ENCODE data around the gene GPD2.

The GPD2 gene

DNA sequence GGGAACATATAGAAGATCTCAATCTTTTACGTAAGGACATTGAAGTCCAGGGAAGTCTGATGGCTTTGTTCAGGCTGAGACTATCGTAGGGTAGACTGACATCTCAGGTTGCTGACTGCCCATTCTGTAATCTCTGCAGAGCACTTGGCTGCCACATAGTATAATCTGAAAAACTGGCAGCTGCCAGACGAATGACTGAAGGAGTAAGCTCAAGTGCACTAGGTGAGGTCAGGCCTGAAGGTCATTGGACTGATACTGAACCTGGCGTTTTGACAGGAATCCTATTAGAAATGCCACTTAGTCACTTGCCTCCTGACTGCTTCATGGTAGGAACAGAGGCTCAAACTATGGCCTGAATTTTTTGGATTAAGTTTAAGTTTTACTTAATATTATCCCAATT is 23.5 kb downstream of the GPD2 start:
- no peak for DNase-seq
- H3K36me3 ChIP-seq: no peaks in the 10 kb centered on the region
- H3K27ac ChIP-seq: no peak overlapping the region
- no peaks in the 10 kb centered on the region for H3K27me3 ChIP-seq (ENCODE audit: insufficient read depth, low read depth, severe bottlenecking)
- no peak overlapping the region for H3K4me3 ChIP-seq (ENCODE audit: low read depth, low read length)
- no peaks in the 10 kb centered on the region for H3K9me3 ChIP-seq (ENCODE audit: severe bottlenecking)
- TF ChIP-seq, protein P1, sequence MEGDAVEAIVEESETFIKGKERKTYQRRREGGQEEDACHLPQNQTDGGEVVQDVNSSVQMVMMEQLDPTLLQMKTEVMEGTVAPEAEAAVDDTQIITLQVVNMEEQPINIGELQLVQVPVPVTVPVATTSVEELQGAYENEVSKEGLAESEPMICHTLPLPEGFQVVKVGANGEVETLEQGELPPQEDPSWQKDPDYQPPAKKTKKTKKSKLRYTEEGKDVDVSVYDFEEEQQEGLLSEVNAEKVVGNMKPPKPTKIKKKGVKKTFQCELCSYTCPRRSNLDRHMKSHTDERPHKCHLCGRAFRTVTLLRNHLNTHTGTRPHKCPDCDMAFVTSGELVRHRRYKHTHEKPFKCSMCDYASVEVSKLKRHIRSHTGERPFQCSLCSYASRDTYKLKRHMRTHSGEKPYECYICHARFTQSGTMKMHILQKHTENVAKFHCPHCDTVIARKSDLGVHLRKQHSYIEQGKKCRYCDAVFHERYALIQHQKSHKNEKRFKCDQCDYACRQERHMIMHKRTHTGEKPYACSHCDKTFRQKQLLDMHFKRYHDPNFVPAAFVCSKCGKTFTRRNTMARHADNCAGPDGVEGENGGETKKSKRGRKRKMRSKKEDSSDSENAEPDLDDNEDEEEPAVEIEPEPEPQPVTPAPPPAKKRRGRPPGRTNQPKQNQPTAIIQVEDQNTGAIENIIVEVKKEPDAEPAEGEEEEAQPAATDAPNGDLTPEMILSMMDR (IDR thresholded peaks at IDR 0.05; ENCODE audit: low read depth, low read length): no peak

DNA sequence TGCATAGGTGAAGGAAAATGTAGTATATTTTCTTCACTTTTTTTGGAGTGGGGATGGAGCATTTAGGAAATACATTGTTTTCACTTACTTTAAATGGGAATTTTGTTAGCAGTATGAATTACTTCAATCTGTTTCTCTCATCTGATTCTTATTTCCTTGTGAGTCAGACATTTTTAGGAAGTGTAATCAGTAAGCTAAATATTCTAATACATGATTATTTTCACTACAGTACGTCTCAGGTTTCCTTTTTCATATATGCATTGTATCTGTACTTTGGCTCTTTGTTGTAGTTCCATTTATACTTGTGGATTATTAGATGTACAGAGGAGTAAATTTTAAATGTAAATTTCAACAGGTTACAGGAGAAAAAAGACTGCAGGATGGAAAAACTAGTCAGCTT is 27.9 kb downstream of the GPD2 start:
- H3K4me3 ChIP-seq (ENCODE audit: low read depth, low read length): no peak overlapping the region
- no peak overlapping the region for H3K27ac ChIP-seq
- H3K27me3 ChIP-seq (ENCODE audit: insufficient read depth, low read depth, severe bottlenecking): no peaks in the 10 kb centered on the region
- TF ChIP-seq, protein P1 (IDR thresholded peaks at IDR 0.05; ENCODE audit: low read depth, low read length): no peak
- no peak for DNase-seq
- H3K9me3 ChIP-seq (ENCODE audit: severe bottlenecking): no peaks in the 10 kb centered on the region
- no peaks in the 10 kb centered on the region for H3K36me3 ChIP-seq

DNA sequence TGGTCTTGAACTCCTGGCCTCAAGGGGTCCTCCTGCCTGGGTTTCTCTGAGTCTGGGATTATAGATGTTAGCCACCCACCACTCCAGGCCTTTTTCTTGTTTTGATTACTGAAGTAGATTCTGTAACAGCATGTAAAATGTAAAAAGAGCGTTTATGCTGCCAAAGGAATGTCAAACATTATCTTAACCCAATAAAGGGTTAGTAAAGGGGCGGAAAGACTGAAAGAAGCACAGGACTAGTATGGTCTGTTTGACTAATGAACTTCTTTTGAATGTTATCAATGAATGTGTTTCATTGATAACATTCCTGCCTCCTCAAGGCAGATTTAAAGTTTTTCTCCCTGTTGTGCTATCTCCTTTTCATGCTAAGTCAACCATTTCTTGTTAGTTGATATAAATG is 29.4 kb downstream of the GPD2 start:
- Histone ChIP-seq H3K36me3 (no peaks in the 10 kb centered on the region), H3K9me3 (ENCODE audit: severe bottlenecking) (no peaks in the 10 kb centered on the region), H3K27ac (no peak overlapping the region), H3K27me3 (ENCODE audit: insufficient read depth, low read depth, severe bottlenecking) (no peaks in the 10 kb centered on the region), H3K4me3 (ENCODE audit: low read depth, low read length) (no peak overlapping the region)
- TF ChIP-seq, protein P1 (IDR thresholded peaks at IDR 0.05; ENCODE audit: low read depth, low read length): no peak
- no peak for DNase-seq

DNA sequence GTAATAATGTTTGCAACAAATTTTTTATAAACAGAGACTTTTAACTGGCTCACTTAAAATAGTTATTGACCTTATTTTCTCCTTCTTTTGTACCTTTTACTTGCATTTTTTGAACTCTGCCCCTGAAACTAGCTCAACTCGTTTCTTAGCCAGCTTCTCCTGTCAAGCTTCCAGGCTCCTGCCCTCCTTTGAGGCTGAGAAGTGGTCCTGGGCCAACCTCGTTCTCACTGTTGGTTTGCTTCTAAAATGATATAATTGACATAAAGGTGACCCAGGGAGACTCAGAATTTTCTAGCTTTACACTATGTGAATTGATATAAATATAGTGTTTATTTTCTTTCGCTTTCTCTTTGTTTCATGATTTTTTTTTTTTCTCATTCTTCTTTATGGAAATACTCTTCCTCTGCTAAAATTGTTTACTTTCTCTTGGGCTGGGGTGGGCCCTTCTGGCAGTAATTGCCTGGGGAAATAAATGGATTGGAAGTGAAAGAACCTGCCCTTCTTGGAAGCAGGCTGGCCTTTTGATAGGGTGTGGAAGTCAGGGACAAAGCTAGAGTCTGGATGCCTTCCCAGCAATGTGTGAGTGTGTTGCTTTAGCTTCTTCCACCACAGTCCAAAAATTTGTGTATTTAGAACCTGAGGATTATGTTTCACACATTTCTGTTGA is 30.7 kb downstream of the GPD2 start:
- Histone ChIP-seq H3K36me3 (no peaks in the 10 kb centered on the region), H3K27ac (no peak overlapping the region), H3K9me3 (ENCODE audit: severe bottlenecking) (no peaks in the 10 kb centered on the region), H3K27me3 (ENCODE audit: insufficient read depth, low read depth, severe bottlenecking) (no peaks in the 10 kb centered on the region), H3K4me3 (ENCODE audit: low read depth, low read length) (no peak overlapping the region)
- no peak for DNase-seq
- TF ChIP-seq, protein P1 (IDR thresholded peaks at IDR 0.05; ENCODE audit: low read depth, low read length): no peak

DNA sequence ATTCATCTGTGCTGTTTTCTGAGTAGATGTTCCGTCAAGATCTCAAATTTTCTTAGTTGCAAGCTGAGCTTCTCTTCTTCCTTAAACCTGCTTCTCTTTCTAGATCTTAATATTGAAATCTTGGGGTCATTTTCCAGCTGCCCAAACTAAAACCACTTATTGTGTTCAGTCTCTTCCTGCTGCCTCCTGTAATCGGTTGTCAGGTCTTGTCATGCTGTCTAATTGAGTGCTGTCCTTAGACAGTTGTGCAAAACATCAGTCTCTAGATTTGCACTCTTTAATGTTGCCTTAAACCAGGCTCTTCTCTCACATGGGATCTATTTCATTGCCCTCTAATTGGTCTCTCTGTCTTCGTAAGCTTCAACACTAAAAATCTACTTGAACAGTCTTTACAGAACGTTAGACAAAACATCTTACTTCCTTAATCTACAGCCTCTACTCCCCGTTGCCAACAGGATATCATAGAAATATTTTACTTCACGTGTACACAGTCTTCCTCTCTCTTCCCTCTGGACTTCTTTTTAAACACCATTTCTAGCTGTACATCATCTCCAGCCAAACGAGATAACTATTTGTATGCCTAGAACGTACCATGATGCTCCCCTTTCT is 34.9 kb downstream of the GPD2 start:
- DNase-seq: no peak
- TF ChIP-seq, protein P1 (IDR thresholded peaks at IDR 0.05; ENCODE audit: low read depth, low read length): no peak
- Histone ChIP-seq H3K9me3 (ENCODE audit: severe bottlenecking) (no peaks in the 10 kb centered on the region), H3K27ac (no peak overlapping the region), H3K4me3 (ENCODE audit: low read depth, low read length) (no peak overlapping the region), H3K36me3 (peaks cover 2% of the 10 kb centered on the region), H3K27me3 (ENCODE audit: insufficient read depth, low read depth, severe bottlenecking) (no peaks in the 10 kb centered on the region)

DNA sequence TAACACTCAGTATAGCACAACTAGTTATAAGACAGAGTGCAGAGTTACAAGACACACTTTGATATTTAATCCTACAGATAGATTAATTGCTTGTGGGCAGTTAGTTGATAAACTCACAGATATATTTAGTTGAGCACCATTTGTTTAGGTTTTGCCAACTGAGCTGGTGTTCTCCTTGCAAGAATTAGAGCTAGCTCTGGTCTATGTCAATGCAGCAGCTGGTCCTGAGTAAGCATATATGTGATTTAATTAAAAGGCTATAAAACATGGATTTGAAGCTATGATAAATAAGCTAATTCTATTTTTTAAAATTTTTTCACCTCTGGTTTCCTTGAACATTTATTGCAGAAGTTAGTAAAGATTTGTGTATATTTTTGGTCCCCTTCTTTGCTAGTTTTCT is 35.6 kb downstream of the GPD2 start:
- H3K9me3 ChIP-seq (ENCODE audit: severe bottlenecking): no peaks in the 10 kb centered on the region
- no peak overlapping the region for H3K4me3 ChIP-seq (ENCODE audit: low read depth, low read length)
- DNase-seq: no peak
- no peak overlapping the region for H3K27ac ChIP-seq
- H3K36me3 ChIP-seq: peaks cover 6% of the 10 kb centered on the region
- TF ChIP-seq, protein P1 (IDR thresholded peaks at IDR 0.05; ENCODE audit: low read depth, low read length): no peak
- no peaks in the 10 kb centered on the region for H3K27me3 ChIP-seq (ENCODE audit: insufficient read depth, low read depth, severe bottlenecking)

Measured in WERI-Rb-1 (cell line).